ENCODE data around the gene VPS36. TPM values are rescaled to one million over a fixed set of nuclear protein-coding genes. Genes with fewer than 3 reads are reported as not detected.

Gene VPS36
- total and polyA plus RNA-seq, 2 of the 13 experiments (the other 11 are each of a cell fraction or from before 2014, with no cell fraction given), result 17.2 to 22.4 TPM

- no peak for TF ChIP-seq ZNF720 (CRISPR knock-in tag; IDR thresholded peaks at IDR 0.05)
- TF ChIP-seq IRF2 (CRISPR knock-in tag; IDR thresholded peaks at IDR 0.05), result no peak
- 0 out of 2 replicates have a peak, but pooled peaks have one; percentile 25 for TF ChIP-seq KLF6 (CRISPR knock-in tag; IDR thresholded peaks at IDR 0.05)
- TF ChIP-seq REL (CRISPR knock-in tag; conservative IDR thresholded peaks at IDR 0.05), result no peak
- TF ChIP-seq ZBTB26 (CRISPR knock-in tag; IDR thresholded peaks at IDR 0.05; ENCODE audit: borderline replicate concordance), result 0 out of 2 replicates have a peak, but pooled peaks have one; percentile 51
- TF ChIP-seq, protein P1, sequence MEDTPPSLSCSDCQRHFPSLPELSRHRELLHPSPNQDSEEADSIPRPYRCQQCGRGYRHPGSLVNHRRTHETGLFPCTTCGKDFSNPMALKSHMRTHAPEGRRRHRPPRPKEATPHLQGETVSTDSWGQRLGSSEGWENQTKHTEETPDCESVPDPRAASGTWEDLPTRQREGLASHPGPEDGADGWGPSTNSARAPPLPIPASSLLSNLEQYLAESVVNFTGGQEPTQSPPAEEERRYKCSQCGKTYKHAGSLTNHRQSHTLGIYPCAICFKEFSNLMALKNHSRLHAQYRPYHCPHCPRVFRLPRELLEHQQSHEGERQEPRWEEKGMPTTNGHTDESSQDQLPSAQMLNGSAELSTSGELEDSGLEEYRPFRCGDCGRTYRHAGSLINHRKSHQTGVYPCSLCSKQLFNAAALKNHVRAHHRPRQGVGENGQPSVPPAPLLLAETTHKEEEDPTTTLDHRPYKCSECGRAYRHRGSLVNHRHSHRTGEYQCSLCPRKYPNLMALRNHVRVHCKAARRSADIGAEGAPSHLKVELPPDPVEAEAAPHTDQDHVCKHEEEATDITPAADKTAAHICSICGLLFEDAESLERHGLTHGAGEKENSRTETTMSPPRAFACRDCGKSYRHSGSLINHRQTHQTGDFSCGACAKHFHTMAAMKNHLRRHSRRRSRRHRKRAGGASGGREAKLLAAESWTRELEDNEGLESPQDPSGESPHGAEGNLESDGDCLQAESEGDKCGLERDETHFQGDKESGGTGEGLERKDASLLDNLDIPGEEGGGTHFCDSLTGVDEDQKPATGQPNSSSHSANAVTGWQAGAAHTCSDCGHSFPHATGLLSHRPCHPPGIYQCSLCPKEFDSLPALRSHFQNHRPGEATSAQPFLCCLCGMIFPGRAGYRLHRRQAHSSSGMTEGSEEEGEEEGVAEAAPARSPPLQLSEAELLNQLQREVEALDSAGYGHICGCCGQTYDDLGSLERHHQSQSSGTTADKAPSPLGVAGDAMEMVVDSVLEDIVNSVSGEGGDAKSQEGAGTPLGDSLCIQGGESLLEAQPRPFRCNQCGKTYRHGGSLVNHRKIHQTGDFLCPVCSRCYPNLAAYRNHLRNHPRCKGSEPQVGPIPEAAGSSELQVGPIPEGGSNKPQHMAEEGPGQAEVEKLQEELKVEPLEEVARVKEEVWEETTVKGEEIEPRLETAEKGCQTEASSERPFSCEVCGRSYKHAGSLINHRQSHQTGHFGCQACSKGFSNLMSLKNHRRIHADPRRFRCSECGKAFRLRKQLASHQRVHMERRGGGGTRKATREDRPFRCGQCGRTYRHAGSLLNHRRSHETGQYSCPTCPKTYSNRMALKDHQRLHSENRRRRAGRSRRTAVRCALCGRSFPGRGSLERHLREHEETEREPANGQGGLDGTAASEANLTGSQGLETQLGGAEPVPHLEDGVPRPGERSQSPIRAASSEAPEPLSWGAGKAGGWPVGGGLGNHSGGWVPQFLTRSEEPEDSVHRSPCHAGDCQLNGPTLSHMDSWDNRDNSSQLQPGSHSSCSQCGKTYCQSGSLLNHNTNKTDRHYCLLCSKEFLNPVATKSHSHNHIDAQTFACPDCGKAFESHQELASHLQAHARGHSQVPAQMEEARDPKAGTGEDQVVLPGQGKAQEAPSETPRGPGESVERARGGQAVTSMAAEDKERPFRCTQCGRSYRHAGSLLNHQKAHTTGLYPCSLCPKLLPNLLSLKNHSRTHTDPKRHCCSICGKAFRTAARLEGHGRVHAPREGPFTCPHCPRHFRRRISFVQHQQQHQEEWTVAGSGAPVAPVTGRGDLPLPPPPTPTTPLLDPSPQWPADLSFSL (CRISPR knock-in tag; IDR thresholded peaks at IDR 0.05), result no peak
- TF ChIP-seq NCOA2 (CRISPR knock-in tag; IDR thresholded peaks at IDR 0.05), result no peak
- no peak for TF ChIP-seq ZNF782 (CRISPR knock-in tag; IDR thresholded peaks at IDR 0.05; ENCODE audit: borderline replicate concordance)
- peak; percentile 78 for TF ChIP-seq POLR2G (IDR thresholded peaks at IDR 0.05; ENCODE audit: low read depth, low read length)
- no peak for TF ChIP-seq ZNF614 (CRISPR knock-in tag; IDR thresholded peaks at IDR 0.05; ENCODE audit: borderline replicate concordance)
- no peak for TF ChIP-seq HNF4G (IDR thresholded peaks at IDR 0.05; ENCODE audit: borderline replicate concordance, low read depth, low read length)
- peak; percentile 54; the same call in 1 of the 2 replicates for TF ChIP-seq HNF4G (CRISPR knock-in tag; IDR thresholded peaks at IDR 0.05; ENCODE audit: borderline replicate concordance, low read depth)
- TF ChIP-seq MAX (IDR thresholded peaks at IDR 0.05), result peak; percentile 63; the same call in 1 of the 2 replicates
- no peak for TF ChIP-seq ZSCAN20 (CRISPR knock-in tag; IDR thresholded peaks at IDR 0.05; ENCODE audit: borderline replicate concordance)
- TF ChIP-seq KLF13 (CRISPR knock-in tag; IDR thresholded peaks at IDR 0.05), result no peak
- TF ChIP-seq ZBTB34 (CRISPR knock-in tag; IDR thresholded peaks at IDR 0.05), result 0 out of 2 replicates have a peak, but pooled peaks have one; percentile 75
- no peak for TF ChIP-seq NCOA1 (CRISPR knock-in tag; IDR thresholded peaks at IDR 0.05)
- TF ChIP-seq, protein P2, sequence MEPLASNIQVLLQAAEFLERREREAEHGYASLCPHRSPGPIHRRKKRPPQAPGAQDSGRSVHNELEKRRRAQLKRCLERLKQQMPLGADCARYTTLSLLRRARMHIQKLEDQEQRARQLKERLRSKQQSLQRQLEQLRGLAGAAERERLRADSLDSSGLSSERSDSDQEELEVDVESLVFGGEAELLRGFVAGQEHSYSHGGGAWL (CRISPR knock-in tag; IDR thresholded peaks at IDR 0.05), result no peak
These were observed 5.2 kb upstream of the VPS36 start (continued) for GRCh38 chr13:52455677-52456041.

Measured in HepG2 (cell line).